ENCODE results near the gene MEGF9. TPM values are rescaled to one million over a fixed set of nuclear protein-coding genes. Genes with fewer than 3 reads are reported as not detected.

MEGF9 gene
- total RNA-seq, 1 experiment from 2014 or later = 8.3 TPM

DNA sequence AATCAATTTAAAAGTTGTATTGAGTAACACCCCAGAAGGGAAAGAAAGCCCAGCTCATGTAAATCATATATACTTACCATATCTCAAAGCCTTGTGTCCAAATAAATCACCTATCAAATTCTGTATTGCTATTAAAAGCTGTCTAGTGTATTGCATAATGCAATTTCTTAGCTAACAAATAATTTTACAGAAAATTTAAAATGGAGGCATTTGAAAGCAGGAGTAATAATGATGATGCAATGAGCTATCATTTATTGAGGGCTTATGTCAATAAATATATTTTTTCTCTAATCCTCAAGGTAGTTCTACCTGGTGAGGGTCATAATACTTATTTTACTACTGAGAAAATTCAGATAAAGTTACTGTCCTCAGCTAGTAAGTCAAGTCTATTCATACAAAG, 91.5 kb downstream of the MEGF9 start:
- no peaks in the 10 kb centered on the region for H3K36me3 ChIP-seq (ENCODE audit: control insufficient read depth in 1 of 2, insufficient read depth in 2 of 2, low read length in 2 of 2)
- ChIA-PET CTCF (no interaction called here), RAD21 (ENCODE audit: low non-redundant PET in 1 of 2, low total read pairs in 2 of 2, uncharacterized antibody in 2 of 2, unreplicated experiment in 2 of 2) (no interaction called here), POLR2A (no interaction called here)
- H3K4me2 ChIP-seq (ENCODE audit: low read length) = no peak overlapping the region
- H3K9me3 ChIP-seq (ENCODE audit: control insufficient read depth in 1 of 2, insufficient read depth in 1 of 2, low read depth in 1 of 2, low read length in 2 of 2) = no peaks in the 10 kb centered on the region
- no peaks in the 10 kb centered on the region for H3K9me2 ChIP-seq (ENCODE audit: insufficient read depth)
- H3K27ac ChIP-seq (ENCODE audit: low read depth, low read length) = no peak overlapping the region
- DNase-seq (ENCODE audit: low read depth, low spot score) (no peak), ATAC-seq (no peak)
- BruUV-seq (replicated peaks) = no TSS peak
- H2AFZ ChIP-seq (ENCODE audit: low read depth, low read length, poor library complexity, severe bottlenecking) = no peak overlapping the region
- no peak overlapping the region for H3K9ac ChIP-seq (ENCODE audit: low read length)
- no peak for TF ChIP-seq EZH2phosphoT487 (IDR thresholded peaks at IDR 0.05; ENCODE audit: borderline replicate concordance)
- no peak for TF ChIP-seq ATF3 (IDR thresholded peaks at IDR 0.05)
- no peak for TF ChIP-seq CBX3 (IDR thresholded peaks at IDR 0.05; ENCODE audit: low read depth)
- no peak for TF ChIP-seq POLR2AphosphoS5 (IDR thresholded peaks at IDR 0.05; ENCODE audit: low read depth, low read length)
- TF ChIP-seq, protein P1, sequence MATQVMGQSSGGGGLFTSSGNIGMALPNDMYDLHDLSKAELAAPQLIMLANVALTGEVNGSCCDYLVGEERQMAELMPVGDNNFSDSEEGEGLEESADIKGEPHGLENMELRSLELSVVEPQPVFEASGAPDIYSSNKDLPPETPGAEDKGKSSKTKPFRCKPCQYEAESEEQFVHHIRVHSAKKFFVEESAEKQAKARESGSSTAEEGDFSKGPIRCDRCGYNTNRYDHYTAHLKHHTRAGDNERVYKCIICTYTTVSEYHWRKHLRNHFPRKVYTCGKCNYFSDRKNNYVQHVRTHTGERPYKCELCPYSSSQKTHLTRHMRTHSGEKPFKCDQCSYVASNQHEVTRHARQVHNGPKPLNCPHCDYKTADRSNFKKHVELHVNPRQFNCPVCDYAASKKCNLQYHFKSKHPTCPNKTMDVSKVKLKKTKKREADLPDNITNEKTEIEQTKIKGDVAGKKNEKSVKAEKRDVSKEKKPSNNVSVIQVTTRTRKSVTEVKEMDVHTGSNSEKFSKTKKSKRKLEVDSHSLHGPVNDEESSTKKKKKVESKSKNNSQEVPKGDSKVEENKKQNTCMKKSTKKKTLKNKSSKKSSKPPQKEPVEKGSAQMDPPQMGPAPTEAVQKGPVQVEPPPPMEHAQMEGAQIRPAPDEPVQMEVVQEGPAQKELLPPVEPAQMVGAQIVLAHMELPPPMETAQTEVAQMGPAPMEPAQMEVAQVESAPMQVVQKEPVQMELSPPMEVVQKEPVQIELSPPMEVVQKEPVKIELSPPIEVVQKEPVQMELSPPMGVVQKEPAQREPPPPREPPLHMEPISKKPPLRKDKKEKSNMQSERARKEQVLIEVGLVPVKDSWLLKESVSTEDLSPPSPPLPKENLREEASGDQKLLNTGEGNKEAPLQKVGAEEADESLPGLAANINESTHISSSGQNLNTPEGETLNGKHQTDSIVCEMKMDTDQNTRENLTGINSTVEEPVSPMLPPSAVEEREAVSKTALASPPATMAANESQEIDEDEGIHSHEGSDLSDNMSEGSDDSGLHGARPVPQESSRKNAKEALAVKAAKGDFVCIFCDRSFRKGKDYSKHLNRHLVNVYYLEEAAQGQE (IDR thresholded peaks at IDR 0.05; ENCODE audit: low read depth) = no peak
- TF ChIP-seq RAD21 (IDR thresholded peaks at IDR 0.05; ENCODE audit: low read depth) = no peak
- TF ChIP-seq, protein P2, sequence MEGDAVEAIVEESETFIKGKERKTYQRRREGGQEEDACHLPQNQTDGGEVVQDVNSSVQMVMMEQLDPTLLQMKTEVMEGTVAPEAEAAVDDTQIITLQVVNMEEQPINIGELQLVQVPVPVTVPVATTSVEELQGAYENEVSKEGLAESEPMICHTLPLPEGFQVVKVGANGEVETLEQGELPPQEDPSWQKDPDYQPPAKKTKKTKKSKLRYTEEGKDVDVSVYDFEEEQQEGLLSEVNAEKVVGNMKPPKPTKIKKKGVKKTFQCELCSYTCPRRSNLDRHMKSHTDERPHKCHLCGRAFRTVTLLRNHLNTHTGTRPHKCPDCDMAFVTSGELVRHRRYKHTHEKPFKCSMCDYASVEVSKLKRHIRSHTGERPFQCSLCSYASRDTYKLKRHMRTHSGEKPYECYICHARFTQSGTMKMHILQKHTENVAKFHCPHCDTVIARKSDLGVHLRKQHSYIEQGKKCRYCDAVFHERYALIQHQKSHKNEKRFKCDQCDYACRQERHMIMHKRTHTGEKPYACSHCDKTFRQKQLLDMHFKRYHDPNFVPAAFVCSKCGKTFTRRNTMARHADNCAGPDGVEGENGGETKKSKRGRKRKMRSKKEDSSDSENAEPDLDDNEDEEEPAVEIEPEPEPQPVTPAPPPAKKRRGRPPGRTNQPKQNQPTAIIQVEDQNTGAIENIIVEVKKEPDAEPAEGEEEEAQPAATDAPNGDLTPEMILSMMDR (IDR thresholded peaks at IDR 0.05 in 2 of 3, conservative IDR thresholded peaks at IDR 0.05 in 1 of 3; ENCODE audit: borderline replicate concordance in 1 of 3, insufficient read depth in 1 of 3, low read depth in 2 of 3, low read length in 2 of 3) = no peak
- no peak for TF ChIP-seq YY1 (IDR thresholded peaks at IDR 0.05; ENCODE audit: extremely low read depth, insufficient replicate concordance, low read depth, low read length)
- TF ChIP-seq MAX (IDR thresholded peaks at IDR 0.05) = no peak
- no peak for TF ChIP-seq EZH2 (IDR thresholded peaks at IDR 0.05)
- no peaks in the 10 kb centered on the region for H3K27me3 ChIP-seq (ENCODE audit: insufficient read depth, low read length)
- intact Hi-C loops (cut with micrococcal nuclease) = loop anchor here (10.0 kb wide), 1 partner anchor 432 kb away; the partner anchor contains the start of gene C5
- no peak overlapping the region for H3K4me3 ChIP-seq (replicated peaks in 1 of 2; ENCODE audit: low read depth in 1 of 2, low read length in 2 of 2)
- no peaks in the 10 kb centered on the region for H4K20me1 ChIP-seq (ENCODE audit: insufficient read depth)
- H3K79me2 ChIP-seq (ENCODE audit: insufficient read depth, low read length) = no peaks in the 10 kb centered on the region
- H3K4me1 ChIP-seq (ENCODE audit: control insufficient read depth in 1 of 2, insufficient read depth in 2 of 2, low read length in 2 of 2) = peaks cover 0 to 5% of the 10 kb centered on the region in 2 experiments; a peak in 1 of 4 replicates
